HG03280 (cell line): Measurements from ENCODE around the gene PHACTR1.

Experiments
- ATAC-seq: cut with Tn5 transposase; IDR thresholded peaks from one replicate; pipeline ENCODE4 v1.9.1; 2021; ENCODE audit warnings: mild to moderate bottlenecking, moderate library complexity; ENCODE audit not compliant: unreplicated experiment

The PHACTR1 gene

GRCh38 chr6:13294499-13295069 lies 578.0 kb downstream of the PHACTR1 start:
- ATAC-seq: no peak

- ATAC-seq: no peak
Measured at GRCh38 chr6:13295576-13295975, 579.0 kb downstream of the PHACTR1 start.

- ATAC-seq: no peak
Measured at GRCh38 chr6:13296536-13296997, 580.0 kb downstream of the PHACTR1 start.

GRCh38 chr6:13297391-13297790 lies 580.8 kb downstream of the PHACTR1 start:
- ATAC-seq: no peak

- no peak for ATAC-seq
Measured at GRCh38 chr6:13298446-13298845, 581.9 kb downstream of the PHACTR1 start.

GRCh38 chr6:13299403-13299821 lies 582.8 kb downstream of the PHACTR1 start:
- no peak for ATAC-seq

- ATAC-seq: no peak
Measured at GRCh38 chr6:13299918-13300317, 583.4 kb downstream of the PHACTR1 start.

GRCh38 chr6:13300643-13301590 lies 584.4 kb downstream of the PHACTR1 start:
- ATAC-seq: no peak

- ATAC-seq: no peak
Measured at GRCh38 chr6:13302291-13302690, 585.7 kb downstream of the PHACTR1 start.

GRCh38 chr6:13302751-13303667 lies 586.4 kb downstream of the PHACTR1 start:
- peak; percentile 70 for ATAC-seq

- ATAC-seq: peak; percentile 46
Measured at GRCh38 chr6:13303668-13304017, 587.1 kb downstream of the PHACTR1 start.

GRCh38 chr6:13304101-13304500 lies 587.5 kb downstream of the PHACTR1 start:
- no peak for ATAC-seq

GRCh38 chr6:13304580-13305260 lies 588.2 kb downstream of the PHACTR1 start:
- no peak for ATAC-seq

GRCh38 chr6:13305288-13305687 lies 588.7 kb downstream of the PHACTR1 start:
- no peak for ATAC-seq

GRCh38 chr6:13305791-13306190 lies 589.2 kb downstream of the PHACTR1 start:
- ATAC-seq: no peak

- no peak for ATAC-seq
Measured at GRCh38 chr6:13307508-13307995, 591.0 kb downstream of the PHACTR1 start.

- no peak for ATAC-seq
Measured at GRCh38 chr6:13308332-13308731, 591.8 kb downstream of the PHACTR1 start.

GRCh38 chr6:13311155-13311554 lies 594.6 kb downstream of the PHACTR1 start:
- ATAC-seq: no peak

- no peak for ATAC-seq
Measured at GRCh38 chr6:13314806-13315205, 598.2 kb downstream of the PHACTR1 start.

- no peak for ATAC-seq
Measured at GRCh38 chr6:13315896-13316295, 599.3 kb downstream of the PHACTR1 start.
